H1 (cell line): Measurements from ENCODE around the gene SMG7.

Experiments
- BCL11A ChIP-seq, 2 experiments: IDR thresholded peaks; one replicate each; pipeline ENCODE4 v1.6.1; 2011; ENCODE audit warnings: low read depth in 2 of 2, low read length in 2 of 2, mild to moderate bottlenecking in 2 of 2
- CTCF ChIP-seq, 3 experiments: IDR thresholded peaks; 1 replicate in 2 of 3; 2 replicates in 1 of 3; pipeline versions ENCODE4 v1.5.1 to v1.6.1; 2011; ENCODE audit warnings: low read length in 3 of 3, mild to moderate bottlenecking in 3 of 3, inconsistent platforms in 2 of 3, low read depth in 1 of 3, moderate library complexity in 1 of 3; ENCODE audit not compliant: insufficient read depth in 1 of 3; ENCODE audit errors: control extremely low read depth in 1 of 3
- POLR2A ChIP-seq, 2 experiments: IDR thresholded peaks; 1 replicate in 1 of 2; 2 replicates in 1 of 2; pipeline ENCODE4 v1.6.1; 2011; ENCODE audit warnings: low read depth in 2 of 2, low read length in 2 of 2, mild to moderate bottlenecking in 2 of 2; ENCODE audit errors: control extremely low read depth in 1 of 2
- RAD21 ChIP-seq, 2 experiments: IDR thresholded peaks in 1 of 2; conservative IDR thresholded peaks in 1 of 2; 2 replicates each; pipeline ENCODE4 v1.6.1; 2011; ENCODE audit warnings: low read depth in 2 of 2, low read length in 2 of 2, improper control_type of control experiment in 1 of 2, inconsistent platforms in 1 of 2, mild to moderate bottlenecking in 1 of 2, moderate library complexity in 1 of 2
- SRF ChIP-seq: IDR thresholded peaks from 2 replicates; pipeline ENCODE4 v1.6.1; 2011; ENCODE audit warnings: mild to moderate bottlenecking, low read depth, low read length, moderate library complexity
- TBP ChIP-seq: IDR thresholded peaks from 2 replicates; pipeline ENCODE4 v1.6.1; 2011; ENCODE audit warnings: low read depth, low read length, improper control_type of control experiment
- TEAD4 ChIP-seq: IDR thresholded peaks from 2 replicates; pipeline ENCODE4 v1.6.1; 2012; ENCODE audit warnings: low read depth, low read length, inconsistent platforms, mixed read lengths

- TF ChIP-seq CTCF (IDR thresholded peaks at IDR 0.05; ENCODE audit: control extremely low read depth in 1 of 3, insufficient read depth in 1 of 3, low read depth in 1 of 3, low read length in 3 of 3) (no peak), SRF (no peak), POLR2A (IDR thresholded peaks at IDR 0.05; ENCODE audit: control extremely low read depth in 1 of 2, low read depth in 2 of 2, low read length in 2 of 2) (no peak), TBP (no peak), RAD21 (IDR thresholded peaks at IDR 0.05 in 1 of 2, conservative IDR thresholded peaks at IDR 0.05 in 1 of 2; ENCODE audit: low read depth in 2 of 2, low read length in 2 of 2) (no peak), TEAD4 (no peak), BCL11A (IDR thresholded peaks at IDR 0.05; ENCODE audit: low read depth in 2 of 2, low read length in 2 of 2) (no peak)
Measured at GRCh38 chr1:183515002-183515689, 42.8 kb downstream of the SMG7 start.
